Ishikawa (cell line): ENCODE data around the gene MSX1.

Experiments
- CEBPB ChIP-seq: IDR thresholded peaks from 2 replicates; pipeline ENCODE4 v1.6.1; 2012
- CREB1 ChIP-seq: IDR thresholded peaks from 2 replicates; pipeline ENCODE4 v1.6.1; 2012; ENCODE audit warnings: low read depth
- EGR1 ChIP-seq: IDR thresholded peaks from 2 replicates; pipeline ENCODE4 v1.6.1; 2012
- EP300 ChIP-seq: IDR thresholded peaks from 2 replicates; pipeline ENCODE4 v1.6.1; 2012; ENCODE audit warnings: borderline replicate concordance
- FOXM1 ChIP-seq: IDR thresholded peaks from 2 replicates; pipeline ENCODE4 v1.6.1; 2012; ENCODE audit warnings: low read depth, borderline replicate concordance
- NFIC ChIP-seq: IDR thresholded peaks from 2 replicates; pipeline ENCODE4 v1.6.1; 2012
- RAD21 ChIP-seq: IDR thresholded peaks from 2 replicates; pipeline ENCODE4 v1.6.1; 2012; ENCODE audit warnings: low read depth
- TAF1 ChIP-seq: IDR thresholded peaks from 2 replicates; pipeline ENCODE4 v1.6.1; 2012; ENCODE audit warnings: low read depth, mild to moderate bottlenecking
- TCF12 ChIP-seq: IDR thresholded peaks from 2 replicates; pipeline ENCODE4 v1.6.1; 2012; ENCODE audit warnings: low read depth
- TEAD4 ChIP-seq: IDR thresholded peaks from 2 replicates; pipeline ENCODE4 v1.6.1; 2012
- YY1 ChIP-seq: IDR thresholded peaks from 2 replicates; pipeline ENCODE4 v1.6.1; 2012; ENCODE audit warnings: low read depth
- ZBTB7A ChIP-seq: IDR thresholded peaks from 2 replicates; pipeline ENCODE4 v1.6.1; 2012; ENCODE audit warnings: low read depth
- TF ChIP-seq, protein P1 (sequence below): IDR thresholded peaks from 2 replicates; pipeline ENCODE4 v1.6.1; 2012; ENCODE audit warnings: low read depth, mild to moderate bottlenecking
- TF ChIP-seq, protein P2 (sequence below): IDR thresholded peaks from 2 replicates; pipeline ENCODE4 v1.6.1; 2012
- TF ChIP-seq, protein P3 (sequence below): IDR thresholded peaks from 2 replicates; pipeline ENCODE4 v1.6.1; 2012

The MSX1 gene

DNA sequence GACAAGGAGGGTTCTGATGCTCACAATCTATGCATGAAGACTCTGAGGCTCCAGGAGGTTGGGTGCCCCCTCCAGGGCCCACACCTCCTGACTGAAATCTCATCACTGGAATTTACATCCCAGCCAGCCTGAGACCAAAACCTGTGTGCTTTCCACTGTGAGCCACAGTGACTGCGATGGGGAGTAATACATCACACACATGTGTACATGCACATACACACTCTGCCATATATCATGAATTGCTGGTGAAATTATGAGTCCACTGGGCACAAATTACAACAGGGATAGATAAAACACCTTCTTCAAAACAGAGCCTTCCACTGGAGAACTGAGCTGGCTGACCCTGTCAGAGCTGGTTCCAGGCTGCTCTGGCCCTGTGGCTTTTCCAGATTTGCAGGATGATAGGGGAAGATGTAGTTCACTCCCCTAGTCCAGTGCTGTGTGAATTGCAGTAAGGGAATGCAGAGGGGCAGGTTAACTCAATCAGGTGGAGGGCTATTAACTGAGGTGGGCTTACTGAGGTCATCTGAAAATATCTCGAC, 35.8 kb upstream of the MSX1 start:
- TF ChIP-seq EGR1 (no peak), TAF1 (no peak), YY1 (no peak), NFIC (no peak), CREB1 (no peak), TCF12 (no peak), ZBTB7A (no peak), EP300 (no peak), TEAD4 (no peak), CEBPB (no peak)
- TF ChIP-seq, protein P1, sequence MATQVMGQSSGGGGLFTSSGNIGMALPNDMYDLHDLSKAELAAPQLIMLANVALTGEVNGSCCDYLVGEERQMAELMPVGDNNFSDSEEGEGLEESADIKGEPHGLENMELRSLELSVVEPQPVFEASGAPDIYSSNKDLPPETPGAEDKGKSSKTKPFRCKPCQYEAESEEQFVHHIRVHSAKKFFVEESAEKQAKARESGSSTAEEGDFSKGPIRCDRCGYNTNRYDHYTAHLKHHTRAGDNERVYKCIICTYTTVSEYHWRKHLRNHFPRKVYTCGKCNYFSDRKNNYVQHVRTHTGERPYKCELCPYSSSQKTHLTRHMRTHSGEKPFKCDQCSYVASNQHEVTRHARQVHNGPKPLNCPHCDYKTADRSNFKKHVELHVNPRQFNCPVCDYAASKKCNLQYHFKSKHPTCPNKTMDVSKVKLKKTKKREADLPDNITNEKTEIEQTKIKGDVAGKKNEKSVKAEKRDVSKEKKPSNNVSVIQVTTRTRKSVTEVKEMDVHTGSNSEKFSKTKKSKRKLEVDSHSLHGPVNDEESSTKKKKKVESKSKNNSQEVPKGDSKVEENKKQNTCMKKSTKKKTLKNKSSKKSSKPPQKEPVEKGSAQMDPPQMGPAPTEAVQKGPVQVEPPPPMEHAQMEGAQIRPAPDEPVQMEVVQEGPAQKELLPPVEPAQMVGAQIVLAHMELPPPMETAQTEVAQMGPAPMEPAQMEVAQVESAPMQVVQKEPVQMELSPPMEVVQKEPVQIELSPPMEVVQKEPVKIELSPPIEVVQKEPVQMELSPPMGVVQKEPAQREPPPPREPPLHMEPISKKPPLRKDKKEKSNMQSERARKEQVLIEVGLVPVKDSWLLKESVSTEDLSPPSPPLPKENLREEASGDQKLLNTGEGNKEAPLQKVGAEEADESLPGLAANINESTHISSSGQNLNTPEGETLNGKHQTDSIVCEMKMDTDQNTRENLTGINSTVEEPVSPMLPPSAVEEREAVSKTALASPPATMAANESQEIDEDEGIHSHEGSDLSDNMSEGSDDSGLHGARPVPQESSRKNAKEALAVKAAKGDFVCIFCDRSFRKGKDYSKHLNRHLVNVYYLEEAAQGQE, result no peak

DNA sequence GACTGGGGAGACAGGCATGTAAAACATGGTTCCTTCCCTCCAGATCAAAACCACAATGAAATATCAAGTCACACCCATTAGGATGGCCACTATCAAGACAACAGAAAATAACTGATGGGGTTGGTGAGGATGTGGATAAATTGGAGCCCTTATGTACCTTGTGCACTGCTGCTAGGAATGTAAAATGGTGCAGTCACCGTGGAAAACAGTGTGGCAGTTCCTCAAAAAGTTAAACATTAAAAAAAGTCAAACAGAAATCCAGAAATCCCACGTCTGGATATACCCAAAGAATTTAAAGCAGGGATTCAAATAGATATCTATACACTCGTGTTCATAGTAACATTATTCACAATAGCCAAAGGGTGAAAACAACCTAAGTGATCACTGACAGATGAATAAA, 35.2 kb upstream of the MSX1 start:
- TF ChIP-seq NFIC (no peak), TCF12 (no peak), ZBTB7A (no peak), RAD21 (no peak), CEBPB (no peak), TAF1 (no peak), YY1 (no peak)
- TF ChIP-seq, protein P2, sequence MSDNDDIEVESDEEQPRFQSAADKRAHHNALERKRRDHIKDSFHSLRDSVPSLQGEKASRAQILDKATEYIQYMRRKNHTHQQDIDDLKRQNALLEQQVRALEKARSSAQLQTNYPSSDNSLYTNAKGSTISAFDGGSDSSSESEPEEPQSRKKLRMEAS, result no peak
- TF ChIP-seq, protein P1, result no peak

DNA sequence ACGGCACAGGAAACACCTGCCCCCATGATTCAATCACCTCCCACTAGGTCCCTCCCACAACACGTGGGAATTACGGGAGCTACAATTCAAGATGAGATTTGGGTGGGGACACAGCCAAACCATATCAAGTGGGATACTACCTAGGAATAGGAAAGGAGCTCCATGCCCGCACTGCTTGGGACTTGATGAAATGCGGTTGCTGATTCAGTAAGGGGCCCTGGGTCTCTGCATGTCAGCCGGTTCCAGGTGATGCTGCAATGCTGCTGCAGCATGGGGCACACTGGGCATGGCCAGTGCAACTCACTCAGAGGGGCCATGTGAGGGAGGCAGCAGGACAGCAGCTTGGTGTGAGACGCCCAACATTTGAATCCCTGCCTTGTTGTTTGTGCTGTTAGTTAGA, 34.0 kb upstream of the MSX1 start:
- no peak for TF ChIP-seq FOXM1
- no peak for TF ChIP-seq CEBPB
- TF ChIP-seq YY1, result no peak
- TF ChIP-seq, protein P2, result no peak
- TF ChIP-seq TAF1, result no peak
- TF ChIP-seq CREB1, result no peak
- TF ChIP-seq, protein P1, result no peak
- no peak for TF ChIP-seq EGR1
- no peak for TF ChIP-seq NFIC
- no peak for TF ChIP-seq TEAD4
- no peak for TF ChIP-seq TCF12

DNA sequence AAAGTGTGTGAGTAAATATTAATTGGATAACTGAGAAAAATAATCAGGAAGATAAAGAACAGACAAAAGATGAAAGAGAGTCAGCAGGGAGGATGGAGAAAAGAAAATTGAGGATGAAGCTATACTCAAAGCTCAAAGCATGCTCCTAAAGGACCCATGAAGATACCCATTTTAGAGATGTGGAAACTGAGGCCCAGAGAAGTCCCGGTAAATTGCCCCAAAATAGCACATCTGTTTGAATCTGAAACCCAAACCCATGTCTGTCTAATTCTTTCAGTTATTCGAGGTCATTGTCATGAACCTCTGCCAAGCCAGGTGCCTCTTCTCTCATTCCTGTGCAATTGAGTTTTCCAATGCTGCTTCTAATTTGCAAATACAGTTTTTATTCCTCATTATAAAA, 29.6 kb upstream of the MSX1 start:
- TF ChIP-seq RAD21 (no peak), FOXM1 (no peak), NFIC (no peak), EP300 (no peak)

DNA sequence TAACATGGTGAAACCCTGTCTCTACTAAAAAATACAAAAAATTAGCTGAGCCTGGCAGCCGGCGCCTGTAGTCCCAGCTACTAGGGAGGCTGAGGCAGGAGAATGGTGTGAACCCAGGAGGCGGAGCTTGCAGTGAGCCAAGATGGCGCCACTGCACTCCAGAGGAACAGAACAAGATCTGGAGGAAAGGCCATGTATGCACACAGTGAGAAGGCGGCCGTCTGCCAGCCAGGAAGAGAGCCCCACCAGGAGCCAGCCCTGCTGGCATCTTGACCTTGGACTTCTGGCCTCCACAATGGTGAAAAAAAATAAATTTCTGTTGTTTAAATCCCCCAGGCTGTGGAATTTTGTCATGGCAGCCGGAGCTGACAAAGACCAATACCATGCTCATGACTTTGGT, 28.2 kb upstream of the MSX1 start:
- TF ChIP-seq EP300 (no peak), TCF12 (no peak), NFIC (no peak), ZBTB7A (no peak), FOXM1 (no peak), YY1 (no peak), TAF1 (no peak), CEBPB (no peak), CREB1 (no peak), TEAD4 (no peak), EGR1 (no peak), RAD21 (no peak)
- TF ChIP-seq, protein P1, result no peak
- TF ChIP-seq, protein P3, sequence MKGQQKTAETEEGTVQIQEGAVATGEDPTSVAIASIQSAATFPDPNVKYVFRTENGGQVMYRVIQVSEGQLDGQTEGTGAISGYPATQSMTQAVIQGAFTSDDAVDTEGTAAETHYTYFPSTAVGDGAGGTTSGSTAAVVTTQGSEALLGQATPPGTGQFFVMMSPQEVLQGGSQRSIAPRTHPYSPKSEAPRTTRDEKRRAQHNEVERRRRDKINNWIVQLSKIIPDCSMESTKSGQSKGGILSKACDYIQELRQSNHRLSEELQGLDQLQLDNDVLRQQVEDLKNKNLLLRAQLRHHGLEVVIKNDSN, result no peak
- TF ChIP-seq, protein P2, result no peak
